GM18909 (cell line): ENCODE data around the gene FAM13B.
"Not testable (repeated sequence)": the region's sequence is repeated elsewhere in the genome, so short reads cannot be mapped to it uniquely, and the experiment has no call there.

Experiments
- ATAC-seq: cut with Tn5 transposase; IDR thresholded peaks from one replicate; pipeline ENCODE4 v1.9.1; 2021; ENCODE audit warnings: mild to moderate bottlenecking; ENCODE audit not compliant: unreplicated experiment, poor library complexity

The FAM13B gene

DNA sequence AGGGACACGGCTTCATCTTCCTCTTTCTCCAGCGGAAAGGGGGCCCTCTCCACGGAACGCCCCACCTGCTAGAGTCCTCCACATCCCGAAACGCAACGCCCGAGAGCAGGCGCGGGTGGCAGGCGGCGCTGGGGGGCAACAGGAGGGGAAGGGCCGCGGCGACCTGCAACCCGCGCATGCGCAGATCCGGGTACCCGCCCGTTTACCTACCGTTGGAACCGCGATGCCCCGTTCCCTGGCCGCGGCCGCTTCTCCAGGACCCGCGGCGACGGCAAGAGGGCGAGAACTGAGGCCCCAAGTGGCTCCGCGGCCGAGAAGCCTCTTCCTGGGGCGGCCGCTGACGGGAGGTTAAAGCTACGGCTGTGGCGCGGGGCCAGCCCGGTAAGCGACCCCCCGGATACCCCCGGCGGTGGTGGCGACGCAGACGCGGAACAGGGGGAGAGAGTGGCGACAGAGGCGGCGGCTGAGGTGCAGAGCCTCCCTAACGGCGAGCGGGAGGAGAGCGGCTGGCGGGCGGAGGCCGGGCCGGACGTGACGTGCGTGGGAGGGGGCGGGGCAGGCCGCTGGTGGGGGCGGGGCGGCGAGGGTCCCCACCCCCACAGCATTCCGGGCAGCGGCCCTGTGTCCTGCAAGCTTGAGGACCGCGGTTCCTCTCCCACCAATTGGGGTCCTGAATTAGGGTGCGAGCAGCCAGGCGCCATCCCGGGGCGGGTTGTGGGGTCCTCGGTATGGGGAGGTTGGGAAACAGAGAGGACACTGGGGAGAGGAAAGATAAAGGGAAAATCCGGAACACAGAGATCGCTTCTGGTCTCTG is at the start of gene FAM13B:
Gene FAM13B (minus strand): TSS at position 508 of the 814 bp plus-strand sequence. CDS start 13,968 bp downstream, outside the sequence.
- ATAC-seq: peak; percentile 57

DNA sequence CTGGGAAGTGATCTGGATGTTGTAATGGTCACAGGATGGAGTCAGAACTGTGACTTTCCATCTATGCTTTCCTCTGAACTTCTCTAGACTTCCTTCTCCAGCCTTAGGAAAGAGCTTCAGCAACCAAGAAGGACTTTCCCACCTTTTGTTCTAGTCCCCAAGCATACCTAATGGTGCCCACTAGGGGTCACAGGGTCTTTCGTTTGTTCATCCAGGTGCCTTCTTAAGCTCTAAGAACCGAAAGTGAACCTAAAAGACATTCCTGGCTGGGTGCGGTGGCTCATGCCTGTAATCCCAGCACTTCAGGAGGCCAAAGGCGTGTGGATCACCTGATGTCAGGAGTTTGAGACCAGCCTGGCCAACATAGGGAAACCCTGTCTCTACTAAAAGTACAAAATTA is 49.2 kb upstream of the FAM13B start:
- ATAC-seq: no peak

DNA sequence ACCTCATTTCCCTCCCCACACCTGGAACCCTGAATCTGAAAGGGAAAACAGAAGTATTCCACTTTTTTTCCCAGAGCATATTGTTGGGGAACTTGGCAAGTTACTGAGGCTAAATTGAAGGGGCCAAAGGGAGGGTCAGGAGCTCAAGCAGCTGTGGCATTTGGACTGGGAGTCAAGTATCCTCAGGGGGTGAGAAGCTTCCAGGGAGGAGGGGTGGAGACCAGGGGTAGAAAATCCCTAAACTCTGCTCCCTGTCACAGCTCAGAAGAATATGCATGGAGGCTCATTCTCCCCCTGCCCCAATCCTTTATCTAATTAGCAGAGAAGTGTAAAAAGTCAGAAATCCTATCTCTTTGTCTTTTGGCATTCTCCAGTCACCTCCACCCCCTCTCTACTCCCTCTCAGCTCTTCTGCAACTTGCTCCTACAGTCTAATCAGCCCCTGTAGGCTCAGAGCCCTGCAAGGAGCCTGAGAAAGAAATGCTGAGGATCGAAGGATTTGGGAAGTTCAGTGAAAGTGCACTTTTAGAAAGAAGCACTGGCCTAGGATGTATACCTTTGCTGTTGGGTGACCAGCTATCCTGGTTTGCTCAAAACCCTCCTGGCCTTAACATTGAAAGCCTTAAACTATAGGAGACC is 45.2 kb upstream of the FAM13B start:
- no peak for ATAC-seq

DNA sequence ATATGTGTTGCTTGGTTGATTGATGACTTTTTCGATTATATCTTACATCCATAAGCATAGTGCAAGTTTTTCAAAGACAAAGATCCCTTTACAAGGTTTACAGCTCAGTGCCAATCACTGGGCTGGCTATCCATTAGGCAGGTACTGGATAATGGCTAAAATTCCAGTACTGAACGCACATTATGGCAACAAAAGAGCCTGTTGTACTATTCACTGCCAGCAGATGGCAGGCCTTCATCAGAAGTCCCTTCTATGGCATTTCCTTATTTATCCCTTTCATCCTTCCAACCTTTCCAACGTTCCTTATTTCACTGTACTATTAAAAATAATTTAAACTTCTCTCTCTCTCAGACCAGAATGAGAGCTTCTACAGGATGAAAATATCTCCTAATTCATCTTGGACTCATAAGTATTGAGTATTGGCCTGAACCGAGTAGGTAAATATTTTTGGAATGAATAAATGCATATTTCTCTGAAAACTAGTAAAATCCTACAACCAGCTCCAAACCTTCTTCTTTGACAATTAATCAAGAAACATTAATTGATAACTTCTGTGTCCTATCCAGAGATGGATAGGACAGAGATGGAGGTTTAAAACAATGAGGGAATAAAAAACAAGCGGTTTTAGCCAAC is 44.3 kb upstream of the FAM13B start:
- ATAC-seq: no peak

- not testable (repeated sequence) for ATAC-seq
Measured at GRCh38 chr5:138070026-138070425, 37.1 kb upstream of the FAM13B start.

GRCh38 chr5:138068742-138069600 is 36.1 kb upstream of the FAM13B start:
- no peak for ATAC-seq

DNA sequence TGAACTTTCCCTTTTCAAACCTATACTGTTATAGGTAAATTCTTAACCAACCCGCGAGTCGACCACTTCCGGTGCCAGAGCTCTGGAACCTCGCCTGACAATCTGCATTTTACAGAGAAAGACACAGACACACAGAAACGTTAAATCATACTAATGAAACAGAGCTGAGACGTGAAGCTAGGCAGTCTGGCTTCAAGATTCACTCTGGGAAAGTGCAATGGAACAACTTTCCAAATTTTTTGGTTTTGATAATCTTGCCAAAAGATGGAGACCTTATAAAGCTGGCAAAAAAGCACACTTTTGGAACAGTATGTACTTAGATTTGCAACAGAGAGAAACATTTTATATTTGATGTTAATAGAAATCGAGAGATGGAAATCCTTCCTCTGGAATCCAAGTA is 35.1 kb upstream of the FAM13B start:
- no peak for ATAC-seq

- no peak for ATAC-seq
Measured at GRCh38 chr5:138065102-138065501, 32.2 kb upstream of the FAM13B start.

DNA sequence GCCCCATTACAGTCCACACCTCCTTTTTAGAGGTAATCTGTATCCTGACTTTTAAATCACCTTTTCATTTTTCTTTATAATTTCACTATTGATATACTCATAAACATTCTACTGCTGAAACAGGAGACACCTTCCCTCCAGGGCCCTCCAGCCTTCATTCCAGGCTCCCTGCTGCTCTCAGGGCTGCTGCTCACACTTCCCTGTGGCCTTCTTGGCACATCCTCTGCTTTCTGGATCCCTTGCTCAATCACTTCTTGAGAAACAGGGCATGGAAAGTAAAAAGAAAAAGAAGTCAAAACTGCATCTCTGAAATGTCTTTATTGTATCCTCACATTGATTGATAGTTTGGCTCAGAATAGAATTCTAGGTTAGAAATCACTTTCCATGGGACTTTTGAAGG is 31.6 kb upstream of the FAM13B start:
- ATAC-seq: no peak

- no peak for ATAC-seq
Measured at GRCh38 chr5:138054847-138055558, 22.1 kb upstream of the FAM13B start.

DNA sequence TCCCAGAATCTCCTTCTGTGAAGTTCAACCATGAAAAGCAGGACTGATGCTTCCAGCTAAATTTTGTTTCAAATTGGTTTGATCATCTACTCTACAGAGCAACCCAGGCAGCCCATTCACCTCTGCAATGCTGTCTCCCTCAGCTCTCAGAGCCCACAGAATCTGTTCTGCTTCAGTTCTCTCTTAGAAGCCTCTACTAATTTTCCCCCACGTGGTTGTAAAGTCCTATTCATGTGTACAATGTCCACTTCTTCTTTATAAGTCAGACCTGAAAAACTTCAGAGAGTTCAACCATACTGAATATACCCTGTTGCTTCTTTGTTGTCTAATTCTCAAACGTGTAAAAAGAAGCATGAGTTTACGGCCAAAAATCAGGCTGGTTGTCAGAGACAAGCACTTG is 21.3 kb upstream of the FAM13B start:
- ATAC-seq: no peak

DNA sequence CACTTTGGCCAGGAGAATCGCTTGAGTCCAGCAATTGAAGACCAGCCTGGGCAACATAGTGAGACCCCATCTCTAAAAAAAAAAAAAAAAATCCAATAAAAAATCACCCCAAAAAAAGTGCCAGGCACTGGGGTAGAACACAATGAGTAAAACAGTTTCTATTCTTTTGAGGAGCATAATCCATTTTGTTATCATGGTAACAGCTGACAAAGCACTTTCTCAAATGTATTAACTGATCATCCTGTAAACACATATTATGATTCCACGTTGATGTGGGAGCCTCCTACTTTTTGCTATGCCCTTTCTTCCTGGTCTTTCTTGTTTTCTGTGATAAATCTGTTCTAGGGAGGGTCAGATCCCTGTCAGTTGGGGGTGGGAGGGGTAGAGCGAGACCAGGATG is 20.7 kb upstream of the FAM13B start:
- no peak for ATAC-seq

DNA sequence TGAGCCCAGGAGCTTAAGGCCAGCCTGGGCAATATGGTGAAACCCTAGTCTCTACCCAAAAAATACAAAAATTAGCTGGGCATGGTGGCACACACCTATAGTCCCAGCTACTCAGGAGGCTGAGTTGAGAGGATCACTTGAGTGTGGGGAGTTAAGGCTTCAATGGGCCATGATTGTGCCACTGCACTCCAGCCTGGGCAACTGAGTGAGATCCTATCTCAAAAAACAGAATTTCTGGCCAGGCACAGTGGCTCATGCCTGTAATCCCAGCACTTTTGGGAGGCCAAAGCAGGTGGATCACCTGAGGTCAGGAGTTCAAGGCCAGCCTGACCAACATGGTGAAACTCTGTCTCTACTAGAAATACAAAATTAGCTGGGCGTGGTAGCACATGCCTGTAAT is 19.8 kb upstream of the FAM13B start:
- not testable (repeated sequence) for ATAC-seq

DNA sequence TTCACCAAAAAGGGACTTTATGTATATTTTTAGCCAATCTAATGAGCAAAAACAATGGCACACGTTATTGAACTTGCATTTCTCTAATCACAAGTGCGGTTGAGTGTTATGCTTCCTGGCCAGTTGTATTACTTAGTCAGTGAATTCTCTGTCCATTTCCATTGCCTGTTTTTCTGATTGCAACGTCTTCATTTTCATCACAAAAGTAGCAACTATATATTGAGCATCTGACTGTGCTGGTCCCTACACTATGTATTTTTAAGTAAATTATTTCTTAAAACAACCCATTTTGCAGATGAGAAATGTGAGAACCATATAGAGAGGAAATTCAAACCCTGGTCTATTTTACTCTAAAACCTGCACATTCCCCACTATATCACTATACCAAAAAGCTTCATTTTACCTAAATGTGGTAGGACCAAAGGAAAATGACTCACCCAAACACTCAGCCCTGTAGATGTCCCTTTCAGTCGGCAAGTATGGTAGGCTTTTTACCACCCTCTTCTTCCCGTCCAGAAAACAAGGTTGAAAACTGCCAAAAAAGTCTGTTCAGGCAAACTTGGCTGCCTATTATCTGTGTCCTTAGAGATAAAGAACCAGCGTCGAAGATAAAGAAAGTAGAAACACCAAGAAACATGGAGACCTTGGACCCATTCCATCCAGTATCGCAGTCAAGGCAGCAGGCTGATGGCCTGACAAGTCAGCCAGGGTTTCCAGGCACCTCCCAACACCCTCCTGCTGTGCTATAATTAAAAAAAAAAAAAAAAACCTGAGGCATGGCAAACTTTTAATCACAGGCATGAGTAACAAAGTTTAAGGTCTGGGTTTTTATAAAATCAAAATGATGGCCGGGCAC is 18.8 kb upstream of the FAM13B start:
- no peak for ATAC-seq

DNA sequence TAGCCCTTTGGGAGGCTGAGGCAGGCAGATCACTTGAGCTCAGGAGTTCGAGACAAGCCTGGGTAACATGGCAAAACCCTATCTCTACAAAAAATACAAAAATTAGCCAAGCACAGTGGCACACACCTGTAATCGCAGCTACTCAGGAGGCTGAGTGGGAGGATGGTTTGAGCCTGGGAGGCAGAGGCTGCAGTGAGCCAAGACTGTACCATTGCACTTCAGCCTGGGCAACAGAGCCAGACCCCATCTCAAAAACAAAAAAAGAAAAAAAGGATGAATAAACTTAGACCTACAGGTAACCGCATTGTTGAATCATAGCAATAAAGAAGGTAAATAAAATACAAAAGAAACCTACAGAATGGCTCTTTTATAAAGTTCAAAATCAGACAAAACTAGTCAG is 12.4 kb upstream of the FAM13B start:
- not testable (repeated sequence) for ATAC-seq

- no peak for ATAC-seq
Measured at GRCh38 chr5:138038826-138039225, 5.9 kb upstream of the FAM13B start.

- ATAC-seq: no peak
Measured at GRCh38 chr5:138037907-138038633, 5.2 kb upstream of the FAM13B start.

DNA sequence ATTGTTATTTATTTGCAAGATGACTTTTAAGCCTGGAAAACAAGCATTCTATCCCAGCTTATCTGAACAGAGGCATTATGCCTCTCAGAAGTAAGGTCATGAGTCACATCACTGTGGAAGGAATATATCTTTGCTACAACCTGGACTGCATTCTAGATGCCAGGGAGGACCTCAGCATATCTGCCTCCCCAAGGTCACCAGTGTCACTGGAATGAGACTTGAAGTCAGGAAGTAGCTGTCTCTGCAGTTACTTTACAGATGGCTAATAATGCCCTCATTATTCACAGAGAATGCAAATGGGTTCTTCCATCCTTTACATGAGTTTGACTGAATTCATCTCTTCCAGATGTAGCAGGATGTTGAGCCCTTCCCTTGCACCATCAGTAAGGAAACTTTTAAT is 4.4 kb upstream of the FAM13B start:
- ATAC-seq: no peak
